ENCODE data around the gene ELL. TPM values are rescaled to one million over a fixed set of nuclear protein-coding genes. Genes with fewer than 3 reads are reported as not detected.

ELL gene
- total RNA-seq, 1 experiment from 2014 or later, result 14.6 TPM

- no peak for DNase-seq (ENCODE audit: low read depth)
Observed at GRCh38 chr19:18435842-18436670, 85.8 kb downstream of the ELL start.

- DNase-seq (ENCODE audit: low read depth), result no peak
Observed at GRCh38 chr19:18435178-18435841, 86.6 kb downstream of the ELL start.

GRCh38 chr19:18434411-18435175 lies 87.3 kb downstream of the ELL start:
- DNase-seq (ENCODE audit: low read depth), result no peak

- no peak for DNase-seq (ENCODE audit: low read depth)
Observed at GRCh38 chr19:18433735-18434398, 88.0 kb downstream of the ELL start.

GRCh38 chr19:18433015-18433691 lies 88.7 kb downstream of the ELL start:
- no peak for DNase-seq (ENCODE audit: low read depth)

GRCh38 chr19:18432275-18433014 lies 89.4 kb downstream of the ELL start:
- no peak for DNase-seq (ENCODE audit: low read depth)

- DNase-seq (ENCODE audit: low read depth), result no peak
Observed at GRCh38 chr19:18431351-18432197, 90.3 kb downstream of the ELL start.

- DNase-seq (ENCODE audit: low read depth), result no peak
Observed at GRCh38 chr19:18430417-18431144, 91.3 kb downstream of the ELL start.

GRCh38 chr19:18429717-18430416 lies 92.0 kb downstream of the ELL start:
- no peak for DNase-seq (ENCODE audit: low read depth)

- DNase-seq (ENCODE audit: low read depth), result peak; percentile 75
Observed at GRCh38 chr19:18428787-18429674, 92.8 kb downstream of the ELL start.

GRCh38 chr19:18428173-18428786 lies 93.6 kb downstream of the ELL start:
- DNase-seq (ENCODE audit: low read depth), result no peak

GRCh38 chr19:18427743-18428113 lies 94.1 kb downstream of the ELL start:
- no peak for DNase-seq (ENCODE audit: low read depth)

GRCh38 chr19:18427080-18427742 lies 94.7 kb downstream of the ELL start:
- no peak for DNase-seq (ENCODE audit: low read depth)

GRCh38 chr19:18426416-18426767 lies 95.5 kb downstream of the ELL start:
- DNase-seq (ENCODE audit: low read depth), result no peak

- no peak for DNase-seq (ENCODE audit: low read depth)
Observed at GRCh38 chr19:18425515-18426415, 96.1 kb downstream of the ELL start.
